ENCODE results near the gene NDUFS5.
"Not testable (repeated sequence)": the region's sequence is repeated elsewhere in the genome, so short reads cannot be mapped to it uniquely, and the experiment has no call there.

The NDUFS5 gene

GRCh38 chr1:39063775-39064174 is 37.6 kb downstream of the NDUFS5 start (continued):
- TF ChIP-seq ZXDB (tag by site-specific recombination; IDR thresholded peaks at IDR 0.05) = no peak
- TF ChIP-seq, protein P1, sequence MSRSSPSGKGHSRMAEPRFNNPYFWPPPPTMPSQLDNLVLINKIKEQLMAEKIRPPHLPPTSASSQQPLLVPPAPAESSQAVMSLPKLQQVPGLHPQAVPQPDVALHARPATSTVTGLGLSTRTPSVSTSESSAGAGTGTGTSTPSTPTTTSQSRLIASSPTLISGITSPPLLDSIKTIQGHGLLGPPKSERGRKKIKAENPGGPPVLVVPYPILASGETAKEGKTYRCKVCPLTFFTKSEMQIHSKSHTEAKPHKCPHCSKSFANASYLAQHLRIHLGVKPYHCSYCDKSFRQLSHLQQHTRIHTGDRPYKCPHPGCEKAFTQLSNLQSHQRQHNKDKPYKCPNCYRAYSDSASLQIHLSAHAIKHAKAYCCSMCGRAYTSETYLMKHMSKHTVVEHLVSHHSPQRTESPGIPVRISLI (tag by site-specific recombination; IDR thresholded peaks at IDR 0.05) = no peak
- TF ChIP-seq WT1 (tag by site-specific recombination; IDR thresholded peaks at IDR 0.05) = no peak
- TF ChIP-seq TRIM28 (IDR thresholded peaks at IDR 0.05; ENCODE audit: borderline replicate concordance, low read length) = no peak
- no peak for TF ChIP-seq GFI1B (tag by site-specific recombination; IDR thresholded peaks at IDR 0.05)
- no peak for TF ChIP-seq ZNF558 (tag by site-specific recombination; IDR thresholded peaks at IDR 0.05)
- no peak for TF ChIP-seq ZNF654 (tag by site-specific recombination; IDR thresholded peaks at IDR 0.05; ENCODE audit: low read depth)

- H3K9me3 ChIP-seq (ENCODE audit: control insufficient read depth, insufficient read depth, low read depth, low read length) = no peaks in the 10 kb centered on the region
- ChIA-PET POLR2A (no interaction called here), CTCF (no interaction called here)
- H3K36me3 ChIP-seq (ENCODE audit: control insufficient read depth in 2 of 2, insufficient read depth in 1 of 2, low read length in 2 of 2) = no peaks in the 10 kb centered on the region
- H3K27ac ChIP-seq (ENCODE audit: extremely low read depth, low read depth, low read length) = no peak overlapping the region
- H3K4me3 ChIP-seq (ENCODE audit: low read depth, low read length) = no peak overlapping the region
- no peaks in the 10 kb centered on the region for H3K4me1 ChIP-seq (ENCODE audit: control insufficient read depth, insufficient read depth, low read length)
- no peak for TF ChIP-seq ZNF354C (tag by site-specific recombination; IDR thresholded peaks at IDR 0.05; ENCODE audit: borderline replicate concordance, low read depth)
- TF ChIP-seq ZNF747 (tag by site-specific recombination; IDR thresholded peaks at IDR 0.05) = no peak
- TF ChIP-seq KLF9 (tag by site-specific recombination; IDR thresholded peaks at IDR 0.05; ENCODE audit: low read depth) = no peak
- no peak for TF ChIP-seq ZNF544 (tag by site-specific recombination; IDR thresholded peaks at IDR 0.05)
- no peak for TF ChIP-seq ZNF280C (tag by site-specific recombination; IDR thresholded peaks at IDR 0.05)
Observed at GRCh38 chr1:39065542-39065941, 39.4 kb downstream of the NDUFS5 start.

- CTCF ChIA-PET = interaction anchor here (0.6 to 0.9 kb wide), 2 partner anchors 9 to 195 kb away, joined by 3 to 4 read pairs; no protein-coding TSS in a partner anchor
- H3K9me3 ChIP-seq (ENCODE audit: control insufficient read depth, insufficient read depth, low read depth, low read length); H3K4me1 ChIP-seq (ENCODE audit: control insufficient read depth, insufficient read depth, low read length); H3K27ac ChIP-seq (ENCODE audit: extremely low read depth, low read depth, low read length); H3K4me3 ChIP-seq (ENCODE audit: low read depth, low read length); H3K36me3 ChIP-seq (ENCODE audit: control insufficient read depth in 2 of 2, insufficient read depth in 1 of 2, low read length in 2 of 2): not testable (repeated sequence)
- POLR2A ChIA-PET = interaction anchor here (1.0 kb wide), 1 partner anchor 42 kb away, joined by 3 read pairs; the partner anchor contains the start of gene NDUFS5
- peak; percentile 76 for TF ChIP-seq ZNF558 (tag by site-specific recombination; IDR thresholded peaks at IDR 0.05)
- peak; percentile 71 for TF ChIP-seq ZBTB21 (tag by site-specific recombination; IDR thresholded peaks at IDR 0.05)
- TF ChIP-seq GFI1B (tag by site-specific recombination; IDR thresholded peaks at IDR 0.05) = 0 out of 2 replicates have a peak, but pooled peaks have one; percentile 25
- peak; percentile 80; the same call in 1 of the 2 replicates for TF ChIP-seq ZNF266 (tag by site-specific recombination; IDR thresholded peaks at IDR 0.05; ENCODE audit: low read depth)
- TF ChIP-seq ZNF654 (tag by site-specific recombination; IDR thresholded peaks at IDR 0.05; ENCODE audit: low read depth) = peak; percentile 38
- peak; percentile 53; the same call in 1 of the 2 replicates for TF ChIP-seq ZNF501 (tag by site-specific recombination; IDR thresholded peaks at IDR 0.05)
- TF ChIP-seq ZNF629 (tag by site-specific recombination; IDR thresholded peaks at IDR 0.05) = peak; percentile 60
- 0 out of 2 replicates have a peak, but pooled peaks have one; percentile 47 for TF ChIP-seq ZFP37 (tag by site-specific recombination; IDR thresholded peaks at IDR 0.05)
- TF ChIP-seq ZNF664 (tag by site-specific recombination; IDR thresholded peaks at IDR 0.05) = peak; percentile 76
- TF ChIP-seq ZBTB11 (tag by site-specific recombination; conservative IDR thresholded peaks at IDR 0.05; ENCODE audit: low read depth) = peak; percentile 80
- TF ChIP-seq ZNF426 (tag by site-specific recombination; IDR thresholded peaks at IDR 0.05) = peak; percentile 94
- TF ChIP-seq, protein P2, sequence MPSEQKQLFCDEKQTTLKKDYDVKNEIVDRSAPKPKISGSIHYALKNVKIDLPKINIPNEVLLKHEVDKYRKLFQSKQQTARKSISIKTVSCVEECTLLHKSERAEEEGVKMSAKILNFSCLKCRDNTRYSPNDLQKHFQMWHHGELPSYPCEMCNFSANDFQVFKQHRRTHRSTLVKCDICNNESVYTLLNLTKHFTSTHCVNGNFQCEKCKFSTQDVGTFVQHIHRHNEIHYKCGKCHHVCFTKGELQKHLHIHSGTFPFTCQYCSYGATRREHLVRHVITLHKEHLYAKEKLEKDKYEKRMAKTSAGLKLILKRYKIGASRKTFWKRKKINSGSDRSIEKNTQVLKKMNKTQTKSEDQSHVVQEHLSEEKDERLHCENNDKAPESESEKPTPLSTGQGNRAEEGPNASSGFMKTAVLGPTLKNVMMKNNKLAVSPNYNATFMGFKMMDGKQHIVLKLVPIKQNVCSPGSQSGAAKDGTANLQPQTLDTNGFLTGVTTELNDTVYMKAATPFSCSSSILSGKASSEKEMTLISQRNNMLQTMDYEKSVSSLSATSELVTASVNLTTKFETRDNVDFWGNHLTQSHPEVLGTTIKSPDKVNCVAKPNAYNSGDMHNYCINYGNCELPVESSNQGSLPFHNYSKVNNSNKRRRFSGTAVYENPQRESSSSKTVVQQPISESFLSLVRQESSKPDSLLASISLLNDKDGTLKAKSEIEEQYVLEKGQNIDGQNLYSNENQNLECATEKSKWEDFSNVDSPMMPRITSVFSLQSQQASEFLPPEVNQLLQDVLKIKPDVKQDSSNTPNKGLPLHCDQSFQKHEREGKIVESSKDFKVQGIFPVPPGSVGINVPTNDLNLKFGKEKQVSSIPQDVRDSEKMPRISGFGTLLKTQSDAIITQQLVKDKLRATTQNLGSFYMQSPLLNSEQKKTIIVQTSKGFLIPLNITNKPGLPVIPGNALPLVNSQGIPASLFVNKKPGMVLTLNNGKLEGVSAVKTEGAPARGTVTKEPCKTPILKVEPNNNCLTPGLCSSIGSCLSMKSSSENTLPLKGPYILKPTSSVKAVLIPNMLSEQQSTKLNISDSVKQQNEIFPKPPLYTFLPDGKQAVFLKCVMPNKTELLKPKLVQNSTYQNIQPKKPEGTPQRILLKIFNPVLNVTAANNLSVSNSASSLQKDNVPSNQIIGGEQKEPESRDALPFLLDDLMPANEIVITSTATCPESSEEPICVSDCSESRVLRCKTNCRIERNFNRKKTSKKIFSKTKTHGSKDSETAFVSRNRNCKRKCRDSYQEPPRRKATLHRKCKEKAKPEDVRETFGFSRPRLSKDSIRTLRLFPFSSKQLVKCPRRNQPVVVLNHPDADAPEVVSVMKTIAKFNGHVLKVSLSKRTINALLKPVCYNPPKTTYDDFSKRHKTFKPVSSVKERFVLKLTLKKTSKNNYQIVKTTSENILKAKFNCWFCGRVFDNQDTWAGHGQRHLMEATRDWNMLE (tag by site-specific recombination; conservative IDR thresholded peaks at IDR 0.05; ENCODE audit: low read depth) = peak; percentile 94
- TF ChIP-seq ZNF292 (tag by site-specific recombination; IDR thresholded peaks at IDR 0.05; ENCODE audit: borderline replicate concordance, low read depth) = peak; percentile 63; the same call in 1 of the 2 replicates
Observed at GRCh38 chr1:39068227-39068626, 42.1 kb downstream of the NDUFS5 start.
